ENCODE results near the gene SMC5. TPM values are rescaled to one million over a fixed set of nuclear protein-coding genes. Genes with fewer than 3 reads are reported as not detected.

The SMC5 gene
- total and polyA plus RNA-seq, 8 donors: 7.9 to 93.8 (median 14.6) TPM

DNA sequence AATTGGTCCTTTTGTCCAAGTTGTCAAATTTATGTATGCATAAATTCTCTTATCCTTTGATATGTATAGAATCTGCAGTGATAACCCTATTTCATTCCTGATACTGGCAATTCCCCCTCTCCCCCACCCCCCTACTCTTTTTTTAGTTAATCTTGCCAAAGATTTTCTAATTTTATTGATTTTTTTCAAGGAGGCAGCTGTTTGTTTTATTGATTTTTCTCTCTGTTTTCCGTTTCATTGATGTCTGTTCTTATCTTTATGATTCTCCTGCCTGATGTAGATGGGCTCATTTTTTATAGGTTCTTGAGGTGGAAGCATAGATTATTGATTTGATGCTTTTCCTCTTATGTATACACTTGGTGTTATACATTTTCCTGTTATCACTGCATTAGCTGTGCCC, 34.4 kb downstream of the SMC5 start:
- WGBS, 5 donors: 78 to 100% (median 92%) methylated on average over 1 of the region's 1 CpG
- Histone ChIP-seq H3K4me1 (peaks cover 0 to 17% (median 7%) of the 10 kb centered on the region in 4 donors), H3K27me3 (no peaks in the 10 kb centered on the region), H3K27ac (no peak overlapping the region), H3K4me3 (no peak overlapping the region), H3K9me3 (peaks cover 0 to 14% (median 3%) of the 10 kb centered on the region in 4 donors), H3K36me3 (peaks cover 0 to 40% (median 26%) of the 10 kb centered on the region in 4 donors)
- no peak for TF ChIP-seq EP300 (IDR thresholded peaks at IDR 0.05)
- no peak for TF ChIP-seq POLR2AphosphoS5 (IDR thresholded peaks at IDR 0.05)
- TF ChIP-seq, protein P1, sequence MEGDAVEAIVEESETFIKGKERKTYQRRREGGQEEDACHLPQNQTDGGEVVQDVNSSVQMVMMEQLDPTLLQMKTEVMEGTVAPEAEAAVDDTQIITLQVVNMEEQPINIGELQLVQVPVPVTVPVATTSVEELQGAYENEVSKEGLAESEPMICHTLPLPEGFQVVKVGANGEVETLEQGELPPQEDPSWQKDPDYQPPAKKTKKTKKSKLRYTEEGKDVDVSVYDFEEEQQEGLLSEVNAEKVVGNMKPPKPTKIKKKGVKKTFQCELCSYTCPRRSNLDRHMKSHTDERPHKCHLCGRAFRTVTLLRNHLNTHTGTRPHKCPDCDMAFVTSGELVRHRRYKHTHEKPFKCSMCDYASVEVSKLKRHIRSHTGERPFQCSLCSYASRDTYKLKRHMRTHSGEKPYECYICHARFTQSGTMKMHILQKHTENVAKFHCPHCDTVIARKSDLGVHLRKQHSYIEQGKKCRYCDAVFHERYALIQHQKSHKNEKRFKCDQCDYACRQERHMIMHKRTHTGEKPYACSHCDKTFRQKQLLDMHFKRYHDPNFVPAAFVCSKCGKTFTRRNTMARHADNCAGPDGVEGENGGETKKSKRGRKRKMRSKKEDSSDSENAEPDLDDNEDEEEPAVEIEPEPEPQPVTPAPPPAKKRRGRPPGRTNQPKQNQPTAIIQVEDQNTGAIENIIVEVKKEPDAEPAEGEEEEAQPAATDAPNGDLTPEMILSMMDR (IDR thresholded peaks at IDR 0.05): no peak
- no peak for TF ChIP-seq POLR2A (IDR thresholded peaks at IDR 0.05)
- intact Hi-C loops (cut with DNase I; ENCODE audit: low total_unique reads): no loop called here
- DNase-seq: no peak

DNA sequence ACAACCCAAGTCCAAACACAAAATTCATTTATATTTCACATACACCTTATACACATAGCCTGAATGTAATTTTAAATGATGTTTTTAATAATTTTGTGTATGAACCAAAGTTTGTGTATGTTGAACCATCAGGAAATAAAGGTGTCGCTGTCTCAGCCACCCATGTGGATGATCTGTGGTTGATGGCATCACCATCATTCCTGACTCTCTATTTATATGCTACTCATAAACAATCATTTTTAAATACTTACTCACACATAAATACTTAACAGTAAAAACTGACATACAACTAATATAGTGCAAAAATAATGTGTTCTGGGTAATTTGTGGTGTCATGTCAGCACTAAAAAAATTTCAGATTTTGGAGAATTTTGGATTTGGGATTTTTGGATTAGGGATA, 38.4 kb downstream of the SMC5 start:
- Histone ChIP-seq H3K27me3 (no peaks in the 10 kb centered on the region), H3K4me3 (no peak overlapping the region), H3K9me3 (peaks cover 0 to 5% (median 2%) of the 10 kb centered on the region in 4 donors), H3K4me1 (peaks cover 0 to 12% (median 3%) of the 10 kb centered on the region in 4 donors), H3K27ac (no peak overlapping the region), H3K36me3 (peaks cover 4 to 55% (median 45%) of the 10 kb centered on the region in 4 donors)
- TF ChIP-seq, protein P1 (IDR thresholded peaks at IDR 0.05): no peak
- TF ChIP-seq POLR2A (IDR thresholded peaks at IDR 0.05) (no peak), POLR2AphosphoS5 (IDR thresholded peaks at IDR 0.05) (no peak), EP300 (IDR thresholded peaks at IDR 0.05) (no peak)
- intact Hi-C loops (cut with DNase I; ENCODE audit: low total_unique reads): no loop called here
- no peak for DNase-seq
- WGBS, 5 donors: 94 to 100% (median 100%) methylated on average over 1 of the region's 1 CpG

DNA sequence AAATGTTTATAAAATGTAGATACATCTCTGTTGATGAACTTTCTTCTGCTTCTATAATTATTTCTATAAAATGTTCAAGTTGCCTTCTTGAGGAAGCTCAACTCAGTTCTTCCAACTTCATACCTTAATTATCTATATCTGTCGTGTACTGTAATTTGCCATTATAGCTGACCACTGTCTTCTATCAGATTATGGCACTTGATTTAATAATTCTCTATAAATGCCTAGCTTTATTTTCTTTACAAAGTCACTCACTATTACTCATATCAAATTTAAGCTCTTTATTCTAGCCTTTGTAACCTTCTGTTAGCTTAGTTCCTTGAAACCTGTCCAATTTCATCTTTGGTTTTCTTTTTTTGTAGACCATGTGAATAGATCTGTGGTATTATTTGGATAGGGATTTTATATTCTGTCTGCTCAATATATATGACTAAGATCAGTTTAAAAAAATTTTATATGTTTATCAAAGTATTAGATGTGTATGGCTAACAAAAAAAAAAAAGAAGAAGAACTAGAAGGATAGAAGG, 39.5 kb downstream of the SMC5 start:
- no peak for DNase-seq
- Histone ChIP-seq H3K36me3 (peaks cover 9 to 58% (median 50%) of the 10 kb centered on the region in 4 donors), H3K9me3 (no peaks in the 10 kb centered on the region), H3K27me3 (no peaks in the 10 kb centered on the region), H3K4me1 (peaks cover 0 to 12% (median 3%) of the 10 kb centered on the region in 4 donors), H3K27ac (no peak overlapping the region), H3K4me3 (no peak overlapping the region)
- WGBS, 5 donors: 39 to 63% (median 50%) methylated on average over 1 of the region's 1 CpG
- TF ChIP-seq POLR2A (IDR thresholded peaks at IDR 0.05) (no peak), EP300 (IDR thresholded peaks at IDR 0.05) (no peak), POLR2AphosphoS5 (IDR thresholded peaks at IDR 0.05) (no peak)
- TF ChIP-seq, protein P1 (IDR thresholded peaks at IDR 0.05): no peak
- intact Hi-C loops (cut with DNase I; ENCODE audit: low total_unique reads): no loop called here

DNA sequence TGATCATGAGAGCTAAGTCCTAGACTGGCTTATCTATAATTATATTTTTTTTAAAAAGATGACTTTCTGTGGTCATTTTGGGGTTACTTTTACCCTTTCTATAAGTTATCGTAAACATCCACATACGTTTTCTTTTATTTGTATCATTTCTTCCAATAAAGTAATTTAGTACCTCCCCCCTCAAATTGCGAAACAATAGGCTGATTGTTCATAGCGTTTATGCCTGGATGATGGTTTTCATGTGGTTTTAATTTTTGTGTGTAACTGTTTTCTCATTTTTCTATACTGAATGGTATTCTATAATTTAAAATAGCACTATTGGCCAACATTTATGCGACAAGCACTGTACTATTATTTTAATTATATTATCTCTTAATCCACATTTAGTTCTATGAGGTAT, 44.5 kb downstream of the SMC5 start:
- H3K9me3 ChIP-seq: no peaks in the 10 kb centered on the region
- no peak overlapping the region for H3K4me3 ChIP-seq
- H3K4me1 ChIP-seq: peaks cover 0 to 25% (median 14%) of the 10 kb centered on the region in 4 donors
- H3K27ac ChIP-seq: no peak overlapping the region
- TF ChIP-seq, protein P1 (IDR thresholded peaks at IDR 0.05): no peak
- no peak for TF ChIP-seq POLR2A (IDR thresholded peaks at IDR 0.05)
- TF ChIP-seq EP300 (IDR thresholded peaks at IDR 0.05): no peak
- TF ChIP-seq POLR2AphosphoS5 (IDR thresholded peaks at IDR 0.05): no peak
- H3K27me3 ChIP-seq: no peaks in the 10 kb centered on the region
- 78 to 82% (median 79%) methylated on average over 5 of the region's 5 CpGs for WGBS, 5 donors
- intact Hi-C loops (cut with DNase I; ENCODE audit: low total_unique reads): no loop called here
- H3K36me3 ChIP-seq: peaks cover 17 to 84% (median 68%) of the 10 kb centered on the region in 4 donors
- no peak for DNase-seq
